Non-pigmented ciliary epithelial cell (primary cell): ENCODE measurements around the gene UGT1A7.
"Not testable (repeated sequence)": the region's sequence is repeated elsewhere in the genome, so short reads cannot be mapped to it uniquely, and the experiment has no call there.

Experiments used
- DNase-seq: peaks from one replicate; pipeline ENCODE4 v3.0.0-alpha.2; 2010; ENCODE audit warnings: low read depth

UGT1A7 gene

DNA sequence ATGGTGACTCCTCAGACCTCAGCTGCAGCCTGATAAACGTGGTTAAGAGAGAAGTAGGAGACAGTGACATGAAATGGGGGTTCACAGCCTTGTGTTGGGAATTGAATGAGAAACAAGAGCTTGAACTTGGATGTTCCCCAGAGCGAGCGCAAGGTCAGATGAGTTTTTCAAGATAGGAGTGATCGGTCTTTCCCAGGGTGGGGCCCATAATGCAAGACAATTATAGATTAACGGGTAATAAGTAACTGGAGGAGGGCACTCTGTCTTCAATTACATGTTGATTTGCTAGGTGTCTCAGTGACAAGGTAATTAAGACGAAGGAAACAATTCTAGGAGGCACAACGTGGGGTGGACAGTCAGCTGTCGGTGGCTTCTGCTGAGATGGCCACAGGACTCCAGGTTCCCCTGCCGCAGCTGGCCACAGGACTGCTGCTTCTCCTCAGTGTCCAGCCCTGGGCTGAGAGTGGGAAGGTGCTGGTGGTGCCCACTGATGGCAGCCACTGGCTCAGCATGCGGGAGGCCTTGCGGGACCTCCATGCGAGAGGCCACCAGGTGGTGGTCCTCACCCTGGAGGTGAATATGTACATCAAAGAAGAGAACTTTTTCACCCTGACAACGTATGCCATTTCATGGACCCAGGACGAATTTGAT lies 31.0 kb downstream of the UGT1A7 start, which contains the start of gene UGT1A5:
UGT1A5 (plus strand) TSS at position 297 of the 651 bp plus-strand sequence; CDS start at position 382, 85 bp downstream.
- no peak for DNase-seq

DNA sequence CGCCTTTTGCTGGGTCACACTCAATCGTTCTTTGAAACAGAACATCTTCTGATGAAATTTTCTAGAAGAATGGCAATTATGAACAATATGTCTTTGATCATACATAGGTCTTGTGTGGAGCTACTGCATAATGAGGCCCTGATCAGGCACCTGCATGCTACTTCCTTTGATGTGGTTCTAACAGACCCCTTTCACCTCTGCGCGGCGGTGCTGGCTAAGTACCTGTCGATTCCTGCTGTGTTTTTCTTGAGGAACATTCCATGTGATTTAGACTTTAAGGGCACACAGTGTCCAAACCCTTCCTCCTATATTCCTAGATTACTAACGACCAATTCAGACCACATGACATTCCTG lies 31.5 kb downstream of the UGT1A7 start:
- no peak for DNase-seq

DNA sequence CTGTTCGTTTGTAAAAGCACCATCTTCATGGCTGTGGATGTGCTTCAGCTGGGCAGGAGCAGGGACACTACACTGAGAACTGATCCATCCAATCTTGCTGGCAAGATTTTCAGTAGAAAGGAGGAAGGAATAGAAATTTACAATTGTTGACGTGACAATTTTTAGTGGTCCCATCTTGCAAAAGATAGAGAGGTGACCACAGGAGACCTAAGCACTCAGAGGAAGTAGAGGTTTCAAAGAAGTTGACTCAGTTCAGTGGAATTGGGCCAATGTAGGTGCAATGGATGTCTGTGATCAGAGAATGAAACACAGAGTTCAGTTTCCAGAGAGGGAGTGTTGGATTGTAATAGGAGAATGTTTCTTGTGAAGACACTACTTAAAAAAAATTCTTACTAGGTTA lies 32.4 kb downstream of the UGT1A7 start:
- no peak for DNase-seq

DNA sequence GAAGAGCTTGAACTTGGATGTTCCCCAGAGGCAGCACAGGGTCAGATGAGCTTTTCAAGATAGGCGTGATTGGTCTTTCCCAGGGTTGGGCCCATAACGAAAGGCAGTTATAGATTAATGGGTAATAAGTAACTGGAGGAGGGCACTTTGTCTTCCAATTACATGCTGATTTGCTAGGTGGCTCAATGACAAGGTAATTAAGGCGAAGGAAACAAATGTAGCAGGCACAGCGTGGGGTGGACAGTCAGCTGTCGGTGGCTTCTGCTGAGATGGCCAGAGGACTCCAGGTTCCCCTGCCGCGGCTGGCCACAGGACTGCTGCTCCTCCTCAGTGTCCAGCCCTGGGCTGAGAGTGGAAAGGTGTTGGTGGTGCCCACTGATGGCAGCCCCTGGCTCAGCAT lies 36.9 kb downstream of the UGT1A7 start, which contains the start of gene UGT1A4:
UGT1A4 (plus strand) TSS at position 185 of the 400 bp plus-strand sequence; CDS start at position 270, 85 bp downstream.
- DNase-seq = no peak

DNA sequence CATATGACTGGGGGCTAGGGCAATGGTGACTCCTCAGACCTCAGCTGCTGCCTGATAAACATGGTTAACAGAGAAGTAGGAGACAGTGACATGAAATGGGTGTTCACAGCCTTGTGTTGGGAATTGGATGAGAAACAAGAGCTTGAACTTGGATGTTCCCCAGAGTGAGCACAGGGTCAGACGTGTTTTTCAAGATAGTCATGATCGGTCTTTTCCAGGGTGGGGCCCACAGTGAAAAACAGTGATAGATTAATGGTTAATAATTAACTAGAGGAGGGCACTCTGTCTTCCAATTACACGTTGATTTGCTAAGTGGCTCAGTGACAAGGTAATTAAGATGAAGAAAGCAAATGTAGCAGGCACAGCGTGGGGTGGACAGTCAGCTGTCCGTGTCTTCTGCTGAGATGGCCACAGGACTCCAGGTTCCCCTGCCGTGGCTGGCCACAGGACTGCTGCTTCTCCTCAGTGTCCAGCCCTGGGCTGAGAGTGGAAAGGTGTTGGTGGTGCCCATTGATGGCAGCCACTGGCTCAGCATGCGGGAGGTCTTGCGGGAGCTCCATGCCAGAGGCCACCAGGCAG lies 47.1 kb downstream of the UGT1A7 start, which contains the start of gene UGT1A3:
UGT1A3 (plus strand) TSS at position 320 of the 579 bp plus-strand sequence; CDS start at position 405, 85 bp downstream.
- DNase-seq = no peak

DNA sequence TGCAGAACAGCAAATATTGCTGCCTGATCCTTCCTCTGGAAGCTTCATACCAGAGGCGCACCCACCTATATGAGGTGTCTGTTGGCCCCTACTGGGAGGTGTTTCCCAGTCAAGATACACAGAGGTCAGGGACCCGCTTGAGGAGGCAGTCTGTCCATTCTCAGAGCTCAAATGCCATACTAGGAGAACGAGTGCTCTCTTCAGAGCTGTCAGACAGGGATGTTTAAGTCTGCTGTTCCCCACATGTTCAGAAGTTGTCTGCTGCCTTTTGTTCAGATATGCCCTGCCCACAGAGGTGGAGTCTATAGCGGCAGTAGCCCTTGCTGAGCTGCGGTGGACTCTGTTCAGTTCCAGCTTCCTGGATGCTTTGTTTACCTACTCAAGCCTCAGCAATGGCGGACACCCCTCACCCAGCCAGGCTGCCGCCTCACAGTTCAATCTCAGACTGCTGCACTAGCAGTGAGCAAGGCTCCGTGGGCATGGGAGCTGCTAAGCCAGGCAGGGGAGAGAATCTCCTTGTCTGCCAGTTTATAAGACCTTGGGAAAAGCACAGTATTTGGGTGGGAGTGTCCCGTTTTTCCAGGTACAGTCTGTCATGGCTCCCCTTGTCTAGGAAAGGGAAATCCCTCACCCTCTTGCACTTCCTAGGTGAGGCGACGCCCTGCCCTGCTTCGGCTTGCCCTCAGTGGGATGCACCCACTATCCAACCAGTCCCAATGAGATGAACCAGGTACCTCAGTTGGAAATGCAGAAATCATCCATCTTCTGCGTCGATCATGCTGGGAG lies 55.4 kb downstream of the UGT1A7 start:
- DNase-seq = not testable (repeated sequence)

DNA sequence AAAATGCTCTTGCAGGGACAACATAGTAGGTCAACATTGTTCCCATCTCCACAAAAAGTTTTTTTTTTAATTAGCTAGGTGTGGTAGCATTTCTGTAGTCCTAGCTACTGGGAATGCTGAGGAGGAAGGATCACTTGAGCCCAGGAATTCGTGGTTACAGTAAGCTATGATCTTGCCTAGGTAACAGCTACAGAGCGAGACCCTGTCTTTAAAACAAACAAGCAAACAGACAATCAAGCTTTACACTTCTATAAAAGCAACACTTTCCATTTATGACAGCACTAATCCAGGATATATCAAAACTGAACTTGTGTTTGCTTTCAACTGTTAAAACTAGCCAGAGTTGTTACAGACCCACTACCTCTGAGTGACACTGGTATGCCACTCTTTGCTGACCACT lies 59.2 kb downstream of the UGT1A7 start:
- DNase-seq = no peak

DNA sequence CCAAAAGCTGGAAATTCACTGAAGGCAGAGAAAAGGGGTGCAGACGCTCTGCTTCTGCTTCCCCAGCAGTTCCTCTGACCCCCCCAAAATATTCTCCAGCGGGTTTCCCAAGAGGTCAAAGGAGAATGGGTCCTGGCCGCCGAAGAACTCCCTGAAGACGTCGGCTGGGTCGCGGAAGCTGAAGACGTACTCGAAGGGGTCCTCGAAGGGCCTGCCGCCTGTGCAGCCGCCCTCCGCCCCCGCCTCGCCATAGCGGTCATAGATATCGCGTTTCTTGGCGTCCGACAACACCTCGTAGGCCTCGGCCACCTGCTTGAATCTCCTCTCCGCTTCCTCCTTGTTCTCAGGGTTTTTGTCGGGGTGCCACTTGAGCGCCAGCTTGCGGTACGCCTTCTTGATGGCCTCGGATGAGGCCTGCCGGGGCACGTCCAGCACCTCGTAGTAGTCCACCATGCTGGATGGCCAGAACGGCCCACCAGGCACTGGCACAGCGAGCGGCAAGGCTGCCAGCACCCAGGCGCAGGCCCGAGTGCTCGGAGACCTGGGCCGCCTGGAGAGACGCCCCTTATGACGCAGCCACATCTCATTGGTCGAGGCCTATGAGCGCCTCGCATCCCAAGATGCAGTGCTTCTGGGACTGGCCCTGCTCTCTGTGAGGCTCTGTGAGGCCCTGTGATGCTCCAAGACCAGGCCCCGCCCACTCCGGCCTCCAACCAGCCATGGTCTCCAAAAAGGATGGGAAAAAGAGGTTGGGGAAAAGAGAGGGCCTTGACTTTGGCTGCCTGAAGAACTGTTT lies 62.0 kb downstream of the UGT1A7 start:
- DNase-seq = no peak

DNA sequence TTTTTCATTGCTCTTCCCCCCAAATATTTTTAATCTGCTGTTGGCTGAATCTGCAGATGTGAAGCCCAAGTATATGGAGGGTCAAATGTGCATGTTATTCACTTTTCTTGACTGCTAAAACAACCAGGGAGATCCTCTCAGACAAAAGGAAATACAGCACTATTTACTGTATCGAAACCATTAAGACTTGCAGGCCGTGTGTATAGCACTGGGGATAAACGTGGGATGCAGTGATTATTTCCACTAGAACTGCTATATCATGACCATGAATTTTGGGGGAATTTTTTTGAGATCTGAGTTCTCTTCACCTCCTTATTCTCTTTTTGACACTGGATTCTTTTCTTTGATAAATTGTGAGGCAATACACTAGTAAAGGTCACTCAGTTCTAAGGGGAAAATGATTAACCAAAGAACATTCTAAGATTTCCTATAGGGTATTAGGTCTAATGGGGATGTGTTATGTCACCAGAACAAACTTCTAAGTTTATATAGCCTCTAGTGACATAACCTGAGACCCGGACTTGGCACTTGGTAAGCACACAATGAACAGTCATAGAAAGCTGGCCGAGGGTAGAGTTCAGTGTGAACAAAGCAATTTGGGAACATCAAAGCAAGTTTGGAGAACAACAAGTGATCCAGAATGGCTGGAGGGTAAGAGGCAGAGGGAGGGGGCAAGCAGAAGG lies 63.5 kb downstream of the UGT1A7 start:
- DNase-seq = no peak

DNA sequence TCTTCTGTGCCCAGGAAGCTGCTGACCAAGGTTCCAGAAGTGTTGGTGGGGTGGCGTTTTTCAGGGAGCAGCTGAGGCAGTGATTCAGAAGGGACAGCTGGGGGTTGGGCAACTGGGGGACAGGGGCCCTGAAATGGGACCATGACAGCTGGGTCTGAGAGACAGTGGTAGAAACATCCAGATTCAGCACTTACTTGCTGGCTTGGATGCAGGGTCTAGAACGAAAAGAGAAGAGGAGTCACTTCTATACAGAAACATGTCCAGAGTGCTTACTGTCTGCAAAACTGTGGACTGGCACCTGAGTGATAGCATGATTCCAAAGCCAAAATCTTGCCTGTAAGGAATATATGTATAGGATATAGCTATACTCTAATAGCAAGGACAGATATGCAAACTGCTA lies 64.1 kb downstream of the UGT1A7 start:
- not testable (repeated sequence) for DNase-seq

DNA sequence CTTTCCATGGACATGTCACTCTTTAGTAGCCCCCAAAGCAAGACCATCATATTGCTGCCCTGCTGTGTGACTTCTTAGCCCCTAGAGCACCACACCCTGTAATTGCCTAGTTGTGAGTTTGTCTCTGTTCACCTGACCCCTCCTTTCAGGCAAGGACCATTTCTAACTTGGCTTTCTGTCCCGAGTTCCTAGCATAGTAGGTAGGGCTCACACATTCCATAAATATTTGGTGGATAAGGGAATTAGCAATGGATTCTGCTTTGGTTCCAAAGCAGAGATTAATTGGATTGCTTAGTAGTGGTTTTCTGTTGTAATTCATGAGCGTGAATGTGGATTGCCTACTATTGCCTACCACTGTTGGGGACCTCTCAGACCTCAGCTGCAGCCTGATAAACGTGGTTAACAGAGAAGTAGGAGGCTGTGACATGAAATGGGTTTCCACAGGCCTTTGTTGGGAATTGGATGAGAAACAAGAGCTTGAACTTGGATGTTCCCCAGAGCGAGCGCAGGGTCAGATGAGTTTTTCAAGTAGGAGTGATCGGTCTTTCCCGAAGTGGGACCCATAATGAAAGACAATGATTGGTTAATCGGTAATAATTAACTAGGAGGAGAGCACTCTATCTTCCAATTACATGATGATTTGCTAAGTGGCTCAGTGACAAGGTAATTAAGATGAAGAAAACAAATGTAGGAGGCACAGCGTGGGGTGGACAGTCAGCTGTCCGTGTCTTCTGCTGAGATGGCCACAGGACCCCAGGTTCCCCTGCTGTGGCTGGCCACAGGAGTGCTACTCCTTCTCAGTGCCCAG lies 65.0 kb downstream of the UGT1A7 start:
- DNase-seq = no peak

DNA sequence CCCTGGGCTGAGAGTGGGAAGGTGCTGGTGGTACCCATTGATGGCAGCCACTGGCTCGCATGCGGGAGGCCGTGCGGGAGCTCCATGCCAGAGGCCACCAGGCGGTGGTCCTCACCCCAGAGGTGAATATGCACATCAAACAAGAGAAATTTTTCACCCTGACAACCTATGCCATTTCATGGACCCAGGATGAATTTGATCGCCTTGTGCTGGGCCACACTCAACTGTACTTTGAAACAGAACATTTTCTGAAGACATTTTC lies 65.5 kb downstream of the UGT1A7 start:
- DNase-seq = no peak

DNA sequence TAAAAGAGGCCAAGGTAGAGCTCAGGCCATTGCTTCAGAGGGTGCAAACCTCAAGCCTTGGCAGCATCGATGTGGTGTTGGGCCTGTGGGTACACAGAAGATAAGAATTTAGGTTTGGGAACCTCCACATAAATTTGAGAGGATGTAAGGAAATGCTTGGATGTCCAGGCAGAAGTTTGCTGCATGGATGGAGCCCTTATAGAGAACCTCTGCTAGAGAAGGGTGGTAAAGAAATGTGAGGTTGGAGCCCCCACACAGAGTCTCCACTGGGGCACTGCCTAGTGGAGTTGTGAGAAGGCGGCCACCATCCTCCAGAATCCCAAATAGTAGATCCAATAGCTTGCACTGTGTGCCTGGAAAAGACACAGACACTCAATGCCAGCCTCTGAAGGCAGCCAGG lies 69.0 kb downstream of the UGT1A7 start:
- not testable (repeated sequence) for DNase-seq

DNA sequence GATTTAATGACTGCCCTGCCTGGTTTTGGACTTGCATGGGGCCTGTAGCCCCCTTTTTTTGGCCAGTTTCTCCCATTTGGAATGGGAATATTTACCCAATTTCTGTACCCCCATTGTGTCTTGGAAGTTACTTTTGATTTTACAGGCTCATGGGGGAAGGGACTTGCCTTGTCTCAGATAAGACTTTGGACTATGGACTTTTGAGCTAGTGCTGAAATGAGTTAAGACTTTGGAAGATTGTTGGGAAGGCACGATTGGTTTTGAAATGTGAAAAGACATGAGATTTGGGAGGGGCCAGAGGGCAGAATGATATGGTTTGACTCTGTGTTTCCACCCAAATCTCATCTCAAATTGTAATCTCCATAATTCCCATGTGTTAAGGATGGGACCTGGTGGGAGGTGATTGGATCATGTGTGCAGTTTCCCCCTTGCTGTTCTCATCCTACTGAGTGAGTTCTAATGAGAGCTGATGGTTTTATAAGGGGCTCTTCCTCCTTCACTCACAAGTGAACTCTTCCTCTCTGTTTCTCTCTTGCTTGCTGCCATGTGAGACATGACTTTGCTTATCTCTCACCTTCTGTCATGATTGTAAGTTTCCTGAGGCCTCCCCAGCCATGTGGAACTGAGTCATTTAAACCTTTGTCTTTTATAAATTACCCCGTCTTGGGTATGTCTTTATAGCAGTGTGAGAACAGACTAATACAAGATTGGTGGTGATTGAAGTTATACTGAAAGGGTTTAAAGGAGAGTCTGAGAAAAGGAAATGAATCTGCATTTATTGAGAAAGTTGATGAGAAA lies 69.7 kb downstream of the UGT1A7 start:
- not testable (repeated sequence) for DNase-seq

DNA sequence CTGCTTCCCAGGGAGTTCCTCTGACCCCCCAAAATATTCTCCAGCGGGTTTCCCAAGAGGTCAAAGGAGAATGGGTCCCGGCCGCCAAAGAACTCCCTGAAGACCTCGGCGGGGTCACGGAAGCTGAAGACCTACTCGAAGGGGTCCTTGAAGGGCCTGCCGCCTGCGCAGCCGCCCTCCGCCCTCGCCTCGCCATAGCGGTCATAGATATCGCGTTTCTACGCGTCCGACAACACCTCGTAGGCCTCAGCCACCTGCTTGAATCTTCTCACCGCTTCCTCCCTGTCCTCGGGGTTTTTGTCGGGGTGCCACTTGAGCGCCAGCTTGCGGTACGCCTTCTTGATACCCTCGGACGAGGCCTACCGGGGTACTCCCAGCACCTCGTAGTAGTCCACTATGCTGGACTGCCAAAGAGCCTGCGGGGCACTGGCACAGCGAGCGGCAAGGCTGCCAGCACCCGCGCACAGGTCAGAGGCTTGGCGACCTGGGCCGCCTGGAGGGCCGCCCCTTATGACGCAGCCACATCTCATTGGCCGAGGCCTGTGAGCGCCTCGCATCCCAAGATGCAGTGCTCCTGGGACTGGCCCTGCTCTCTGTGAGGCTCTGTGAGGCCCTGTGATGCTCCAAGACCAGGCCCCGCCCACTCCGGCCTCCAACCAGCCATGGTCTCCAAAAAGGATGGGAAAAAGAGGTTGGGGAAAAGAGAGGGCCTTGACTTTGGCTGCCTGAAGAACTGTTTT lies 73.3 kb downstream of the UGT1A7 start:
- DNase-seq = no peak

DNA sequence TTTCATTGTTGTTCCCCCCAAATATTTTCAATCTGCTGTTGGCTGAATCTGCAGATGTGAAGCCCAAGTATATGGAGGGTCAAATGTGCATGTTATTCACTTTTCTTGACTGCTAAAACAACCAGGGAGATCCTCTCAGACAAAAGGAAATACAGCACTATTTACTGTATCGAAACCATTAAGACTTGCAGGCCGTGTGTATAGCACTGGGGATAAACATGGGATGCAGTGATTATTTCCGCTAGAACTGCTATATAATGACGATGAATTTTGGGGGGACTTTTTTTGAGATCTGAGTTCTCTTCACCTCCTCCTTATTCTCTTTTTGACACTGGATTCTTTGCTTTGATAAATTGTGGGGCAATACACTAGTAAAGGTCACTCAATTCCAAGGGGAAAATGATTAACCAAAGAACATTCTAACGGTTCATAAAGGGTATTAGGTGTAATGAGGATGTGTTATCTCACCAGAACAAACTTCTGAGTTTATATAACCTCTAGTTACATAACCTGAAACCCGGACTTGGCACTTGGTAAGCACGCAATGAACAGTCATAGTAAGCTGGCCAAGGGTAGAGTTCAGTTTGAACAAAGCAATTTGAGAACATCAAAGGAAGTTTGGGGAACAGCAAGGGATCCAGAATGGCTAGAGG lies 74.9 kb downstream of the UGT1A7 start:
- DNase-seq = no peak

DNA sequence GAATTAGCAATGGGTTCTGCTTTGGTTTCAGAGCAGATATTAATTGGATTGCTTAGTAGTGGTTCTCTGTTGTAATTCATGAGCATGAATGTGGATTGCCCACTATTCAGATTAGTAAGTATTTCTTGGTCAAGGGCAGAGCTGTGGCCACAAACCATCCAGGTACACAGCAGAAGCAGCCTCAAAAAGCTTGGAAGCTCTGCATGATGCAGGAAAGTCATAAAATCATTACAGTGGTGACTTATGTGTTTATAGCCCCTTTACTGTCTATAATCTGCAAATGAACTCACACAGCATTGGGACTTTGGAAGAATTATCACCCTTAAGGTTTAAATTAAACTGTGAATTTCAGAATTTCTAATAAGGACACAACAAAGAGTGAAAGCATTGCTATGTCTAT lies 76.4 kb downstream of the UGT1A7 start:
- no peak for DNase-seq

DNA sequence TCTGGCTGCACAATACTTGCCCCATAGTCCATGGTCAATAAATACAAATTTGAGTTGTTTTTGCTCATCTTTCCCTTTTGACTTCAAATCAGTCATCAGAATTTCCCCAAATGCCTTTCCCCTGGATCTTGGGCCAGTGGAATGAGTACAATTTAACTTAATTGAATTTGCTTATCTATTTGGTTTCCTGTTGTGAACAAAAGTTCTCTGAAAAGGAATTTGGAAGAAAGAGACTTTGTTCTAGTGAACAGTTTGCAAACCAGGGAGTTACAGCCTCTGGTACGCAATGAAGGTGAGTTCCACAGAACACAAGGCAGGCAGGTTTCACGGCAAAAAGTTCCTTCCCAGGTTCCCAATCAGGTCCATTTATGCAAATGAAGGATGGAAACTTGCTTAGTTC lies 77.1 kb downstream of the UGT1A7 start:
- no peak for DNase-seq

DNA sequence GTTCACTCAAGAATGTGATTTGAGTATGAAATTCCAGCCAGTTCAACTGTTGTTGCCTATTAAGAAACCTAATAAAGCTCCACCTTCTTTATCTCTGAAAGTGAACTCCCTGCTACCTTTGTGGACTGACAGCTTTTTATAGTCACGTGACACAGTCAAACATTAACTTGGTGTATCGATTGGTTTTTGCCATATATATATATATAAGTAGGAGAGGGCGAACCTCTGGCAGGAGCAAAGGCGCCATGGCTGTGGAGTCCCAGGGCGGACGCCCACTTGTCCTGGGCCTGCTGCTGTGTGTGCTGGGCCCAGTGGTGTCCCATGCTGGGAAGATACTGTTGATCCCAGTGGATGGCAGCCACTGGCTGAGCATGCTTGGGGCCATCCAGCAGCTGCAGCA lies 78.3 kb downstream of the UGT1A7 start, which contains the start of gene UGT1A1:
UGT1A1 (plus strand) TSS at position 228 of the 400 bp plus-strand sequence; CDS start at position 246, 18 bp downstream.
- no peak for DNase-seq
